GM12891 (cell line): ENCODE measurements around the gene KCNIP4.

Source experiments
- PAX5 ChIP-seq: IDR thresholded peaks from 2 replicates; pipeline ENCODE4 v1.6.1; 2011; ENCODE audit warnings: low read length, moderate library complexity, mild to moderate bottlenecking; ENCODE audit not compliant: insufficient read depth, severe bottlenecking
- POLR2A ChIP-seq: IDR thresholded peaks from 2 replicates; pipeline ENCODE4 v1.6.1; 2011; ENCODE audit warnings: low read depth, low read length, control low read depth
- POLR2AphosphoS5 ChIP-seq: IDR thresholded peaks from 2 replicates; pipeline ENCODE4 v1.6.1; 2011; ENCODE audit warnings: low read depth, low read length, control low read depth
- TAF1 ChIP-seq: IDR thresholded peaks from 2 replicates; pipeline ENCODE4 v1.6.1; 2011; ENCODE audit warnings: low read depth, low read length, control low read depth

GRCh38 chr4:21885770-21886169 is 62.8 kb downstream of the KCNIP4 start:
- no peak for TF ChIP-seq PAX5
- no peak for TF ChIP-seq POLR2A
- no peak for TF ChIP-seq POLR2AphosphoS5
- TF ChIP-seq TAF1, result no peak
